Activated T-helper 2 cell treated with anti-CD3 and anti-CD28 coated beads, Interferon-gamma antibody, Interleukin-2, Interleukin-4, amounts not matched to agents 10 μg/mL and 5 μg/mL and 100 μg/mL, durations not matched to agents 14 hours and 24 hours and 36 hours (primary cell): ENCODE measurements around the gene FYCO1. TPM values are rescaled to one million over a fixed set of nuclear protein-coding genes. Genes with fewer than 3 reads are reported as not detected.

Source experiments
- DNase-seq: peaks from one replicate; pipeline ENCODE4 v3.0.0; 2021; ENCODE audit warnings: low spot score
- H3K27ac Mint-ChIP-seq: one replicate; pipeline ENCODE4 v1.8.0; 2021; ENCODE audit warnings: mixed read lengths
- H3K27me3 Mint-ChIP-seq: one replicate; pipeline ENCODE4 v1.8.0; 2021; ENCODE audit warnings: low read depth, mixed read lengths
- H3K36me3 Mint-ChIP-seq: one replicate; pipeline ENCODE4 v1.8.0; 2021; ENCODE audit warnings: low read depth, mixed read lengths
- H3K4me1 Mint-ChIP-seq: one replicate; pipeline ENCODE4 v1.8.0; 2021; ENCODE audit warnings: low read depth, mixed read lengths
- H3K4me3 Mint-ChIP-seq: one replicate; pipeline ENCODE4 v1.8.0; 2021; ENCODE audit warnings: low read depth, mild to moderate bottlenecking, moderate library complexity, mixed read lengths
- H3K9me3 Mint-ChIP-seq: one replicate; pipeline ENCODE4 v1.8.0; 2021; ENCODE audit warnings: mixed read lengths
- intact Hi-C: fragments of 100-400 bp; cut with micrococcal nuclease; formaldehyde crosslinking; loops from one replicate; pipeline ENCODE4 v1.15.1; 2023
- total RNA-seq: library from RNA; stranded (reverse); gene quantifications from 2 replicates; pipeline ENCODE4 v1.2.3, GENCODE V29; 2022

FYCO1 gene
- total RNA-seq, 1 donor from 2014 or later: 20.2 TPM

DNA sequence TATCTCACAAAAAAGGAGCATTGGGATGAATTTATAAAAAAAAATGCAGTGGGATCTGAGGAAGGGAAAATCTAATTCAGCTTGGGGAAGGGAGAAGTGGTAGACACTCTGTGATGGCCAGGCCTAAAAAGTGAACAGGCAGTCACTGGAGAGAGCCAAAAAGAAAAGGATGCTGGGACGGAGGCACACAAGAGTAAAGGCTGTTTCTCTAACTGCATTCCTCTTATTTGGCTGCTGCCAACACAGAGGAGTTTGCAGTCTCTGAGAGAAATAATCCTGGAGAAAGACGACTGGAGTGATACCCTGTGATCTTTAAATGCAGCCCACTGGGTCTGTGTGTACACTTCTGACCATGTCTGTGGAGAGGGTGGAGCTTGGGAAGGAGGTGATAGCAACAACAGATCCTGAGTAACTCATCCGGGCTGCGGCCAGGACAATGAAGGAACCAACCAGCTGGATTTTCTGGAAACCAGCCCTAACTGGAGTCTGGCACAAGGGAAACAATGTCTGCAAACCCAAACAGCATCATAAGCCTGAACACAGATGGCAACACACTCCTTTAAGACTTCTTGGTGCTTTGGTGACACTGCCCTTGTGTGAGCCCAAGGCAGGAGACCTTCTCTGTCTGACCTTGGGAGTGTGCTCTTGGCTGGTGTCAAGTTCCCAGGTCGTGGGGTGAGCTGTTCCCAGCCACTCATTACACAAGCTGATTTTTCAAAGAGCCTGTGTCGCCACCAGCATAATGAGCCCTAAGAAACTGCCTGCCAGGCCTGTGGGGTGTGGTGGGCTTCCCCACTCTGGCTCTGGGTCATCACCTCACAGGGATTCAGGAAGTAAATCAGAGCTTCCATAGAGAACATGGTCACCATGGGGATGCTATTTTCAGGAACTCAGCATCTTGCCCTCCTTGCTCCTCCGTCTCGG lies 8.0 kb downstream of the FYCO1 start:
- Mint-ChIP-seq H3K9me3 (no peaks in the 10 kb centered on the region), H3K36me3 (peaks cover 73% of the 10 kb centered on the region), H3K27ac (peak overlapping the region; percentile 76), H3K4me3 (no peak overlapping the region), H3K4me1 (peaks cover 66% of the 10 kb centered on the region), H3K27me3 (no peaks in the 10 kb centered on the region)
- no peak for DNase-seq
- intact Hi-C loops: loop anchor here (1.0 kb wide), 1 partner anchor 7 kb away; no protein-coding TSS in a partner anchor

DNA sequence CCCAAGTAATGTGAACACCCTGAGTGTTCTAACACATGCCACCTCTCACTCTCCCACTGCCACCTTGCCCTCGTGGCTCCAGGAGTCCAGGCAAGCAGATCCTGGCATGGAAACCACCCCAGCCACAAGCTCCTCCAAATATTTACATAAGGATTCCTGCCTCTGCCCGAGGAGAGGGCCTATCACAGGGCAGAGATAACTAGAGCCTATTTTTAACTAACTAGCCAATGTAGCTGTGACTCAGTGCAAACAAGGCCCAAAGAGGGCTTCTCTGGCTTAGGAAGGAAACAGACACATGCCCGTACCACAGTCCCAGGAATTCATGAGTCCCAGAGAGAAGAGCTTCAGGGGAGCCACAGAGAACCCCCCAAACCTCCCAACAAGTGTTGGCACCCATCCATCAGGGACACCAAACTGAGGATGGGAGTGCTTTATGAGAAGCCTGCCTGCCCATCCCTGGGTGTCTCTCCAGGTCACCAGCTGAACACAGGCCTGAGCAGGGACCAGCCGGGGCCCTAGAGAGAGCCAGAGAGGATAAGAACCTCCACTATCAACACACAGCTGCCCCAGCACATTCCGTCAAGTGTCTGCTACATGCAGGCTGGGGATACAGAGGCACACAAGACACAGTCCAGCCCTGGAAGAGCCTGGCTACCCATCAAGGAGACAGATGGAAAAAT lies 9.2 kb downstream of the FYCO1 start:
- intact Hi-C loops: no loop called here
- H3K9me3 Mint-ChIP-seq: no peaks in the 10 kb centered on the region
- H3K4me1 Mint-ChIP-seq: peaks cover 59% of the 10 kb centered on the region
- no peaks in the 10 kb centered on the region for H3K27me3 Mint-ChIP-seq
- no peak overlapping the region for H3K4me3 Mint-ChIP-seq
- peaks cover 73% of the 10 kb centered on the region for H3K36me3 Mint-ChIP-seq
- peak overlapping the region; percentile 44 for H3K27ac Mint-ChIP-seq
- DNase-seq: no peak

DNA sequence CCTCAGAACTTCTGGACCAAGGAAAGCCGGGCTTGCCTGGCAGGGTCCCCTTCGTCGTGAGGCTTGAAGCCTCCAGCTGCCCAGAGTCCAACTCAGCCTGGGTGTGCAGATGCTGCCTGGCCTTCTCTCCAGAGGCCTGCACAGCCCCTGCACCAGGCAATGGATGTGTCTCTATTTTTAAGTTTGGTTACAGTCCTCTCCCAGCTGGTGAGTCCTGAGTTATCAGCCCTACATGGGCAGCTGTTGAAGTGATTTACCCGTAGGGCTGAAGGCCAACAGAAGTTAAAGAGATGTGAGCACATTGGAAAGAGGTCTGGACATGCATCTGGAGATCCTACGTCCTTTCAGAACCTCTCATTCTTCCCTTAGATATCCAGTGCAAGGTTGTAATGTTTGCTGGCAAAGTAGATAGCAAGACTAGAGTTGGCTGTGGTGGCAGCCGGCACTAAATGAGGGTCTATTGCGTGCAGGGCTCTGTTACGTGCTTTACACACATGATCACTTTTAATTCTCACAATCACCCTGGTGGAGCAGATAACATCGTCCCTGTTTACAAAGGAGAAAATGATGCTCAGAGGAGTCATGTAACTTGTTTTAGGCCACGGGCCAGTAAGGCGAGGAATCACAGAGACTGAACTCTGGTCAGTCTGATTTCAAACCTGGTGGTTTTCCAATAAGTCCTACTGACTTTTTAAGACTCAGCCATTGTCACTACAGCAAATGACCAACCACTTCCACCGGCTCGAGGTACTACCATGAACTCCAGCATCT lies 9.9 kb downstream of the FYCO1 start:
- Mint-ChIP-seq H3K9me3 (no peaks in the 10 kb centered on the region), H3K4me3 (no peak overlapping the region), H3K4me1 (peaks cover 62% of the 10 kb centered on the region), H3K27me3 (no peaks in the 10 kb centered on the region), H3K36me3 (peaks cover 75% of the 10 kb centered on the region), H3K27ac (peak overlapping the region; percentile 44)
- no peak for DNase-seq
- intact Hi-C loops: no loop called here

DNA sequence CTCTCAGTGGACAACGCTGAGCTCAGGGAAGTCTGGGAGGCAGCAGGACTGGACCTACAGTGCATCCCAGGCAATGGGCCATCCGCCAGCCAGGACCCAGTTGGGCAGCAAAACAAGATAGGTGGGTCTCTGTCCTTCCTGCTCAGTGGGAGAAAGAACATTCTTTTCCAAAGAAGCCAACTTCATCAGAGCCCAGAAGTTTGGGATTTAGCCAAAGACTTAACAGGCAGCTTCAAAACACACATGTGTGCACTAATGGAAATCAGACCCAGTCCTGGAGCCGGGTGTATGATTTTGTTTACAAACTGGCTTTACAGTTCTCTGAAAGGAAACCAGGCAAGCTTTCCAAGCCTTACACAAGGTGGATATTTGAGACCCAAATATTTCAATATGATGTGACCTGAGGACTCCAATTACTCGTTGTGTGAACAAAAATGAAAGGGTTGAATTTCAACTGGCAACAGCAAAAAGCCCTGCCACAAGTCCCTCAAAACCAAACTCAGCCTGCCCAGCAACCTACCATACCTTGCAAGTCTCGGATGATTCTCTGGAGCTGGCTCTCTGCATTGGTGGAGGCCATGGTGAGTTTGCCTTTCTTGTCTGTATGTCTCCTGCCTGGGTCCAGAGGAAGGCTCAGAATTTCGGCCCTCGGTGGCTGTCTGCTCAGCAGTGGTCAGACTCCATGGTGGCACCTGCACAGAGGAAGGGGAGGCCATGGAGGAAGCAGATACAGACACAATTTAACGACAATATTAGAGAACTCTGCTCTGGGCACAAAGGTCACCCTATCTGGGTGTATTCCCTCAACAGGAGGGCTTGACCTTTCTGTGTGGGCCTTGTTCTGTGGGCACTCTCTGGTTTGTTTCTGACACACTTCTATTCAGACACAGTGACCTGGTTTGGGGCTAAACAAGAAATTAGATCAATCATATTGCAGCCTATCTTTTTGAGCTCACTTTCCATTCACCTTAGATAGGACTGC lies 11.0 kb downstream of the FYCO1 start:
- Mint-ChIP-seq H3K27ac (peak overlapping the region; percentile 22), H3K36me3 (peaks cover 75% of the 10 kb centered on the region), H3K4me3 (no peak overlapping the region), H3K9me3 (no peaks in the 10 kb centered on the region), H3K27me3 (no peaks in the 10 kb centered on the region), H3K4me1 (peaks cover 61% of the 10 kb centered on the region)
- no peak for DNase-seq
- intact Hi-C loops: no loop called here

GRCh38 chr3:45983770-45984169 lies 11.9 kb downstream of the FYCO1 start:
- intact Hi-C loops: no loop called here
- DNase-seq: no peak

GRCh38 chr3:45981346-45982074 lies 14.1 kb downstream of the FYCO1 start:
- peaks cover 60% of the 10 kb centered on the region for H3K4me1 Mint-ChIP-seq
- peaks cover 81% of the 10 kb centered on the region for H3K36me3 Mint-ChIP-seq
- DNase-seq: no peak
- peak overlapping the region; percentile 91 for H3K27ac Mint-ChIP-seq
- peaks cover 4% of the 10 kb centered on the region for H3K9me3 Mint-ChIP-seq
- H3K27me3 Mint-ChIP-seq: no peaks in the 10 kb centered on the region
- intact Hi-C loops: loop anchor here (1.0 to 2.0 kb wide), 4 partner anchors 12 to 38 kb away; partner anchors contain the start of gene CXCR6
- peak overlapping the region; percentile 60 for H3K4me3 Mint-ChIP-seq

More at GRCh38 chr3:45983770-45984169, 11.9 kb downstream of the FYCO1 start:
- Mint-ChIP-seq H3K36me3 (peaks cover 77% of the 10 kb centered on the region), H3K27ac (no peak overlapping the region), H3K4me3 (no peak overlapping the region), H3K9me3 (no peaks in the 10 kb centered on the region), H3K4me1 (peaks cover 60% of the 10 kb centered on the region), H3K27me3 (no peaks in the 10 kb centered on the region)

DNA sequence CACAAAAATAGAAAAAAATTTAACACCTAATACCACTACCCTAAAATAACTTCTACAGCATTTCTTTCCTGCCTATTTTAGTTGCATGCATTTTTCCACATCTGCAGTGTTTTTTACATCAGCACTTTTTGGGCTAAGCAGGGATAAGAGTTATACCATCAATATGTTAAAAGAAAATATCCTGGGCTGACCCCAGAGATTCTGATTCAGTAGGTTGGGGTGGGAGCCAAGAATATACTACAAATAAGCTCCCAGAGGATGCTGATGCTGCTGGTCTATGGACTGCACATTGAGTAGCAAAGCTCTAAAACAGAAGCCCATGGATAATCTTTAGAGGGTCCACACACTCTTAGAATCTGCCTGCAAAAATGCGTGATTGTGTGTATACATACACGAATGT lies 14.8 kb downstream of the FYCO1 start:
- intact Hi-C loops: loop anchor here (1.0 to 2.0 kb wide), 6 partner anchors 7 to 84 kb away; partner anchors contain the start of gene CXCR6
- Mint-ChIP-seq H3K4me3 (peak overlapping the region; percentile 60), H3K27me3 (no peaks in the 10 kb centered on the region), H3K36me3 (peaks cover 86% of the 10 kb centered on the region), H3K4me1 (peaks cover 63% of the 10 kb centered on the region), H3K9me3 (peaks cover 4% of the 10 kb centered on the region), H3K27ac (peak overlapping the region; percentile 91)
- DNase-seq: no peak

GRCh38 chr3:45980229-45980813 lies 15.3 kb downstream of the FYCO1 start:
- no peaks in the 10 kb centered on the region for H3K27me3 Mint-ChIP-seq
- intact Hi-C loops: loop anchor here (1.0 to 2.0 kb wide), 3 partner anchors 8 to 85 kb away; no protein-coding TSS in a partner anchor
- DNase-seq: no peak
- peaks cover 63% of the 10 kb centered on the region for H3K4me1 Mint-ChIP-seq
- H3K9me3 Mint-ChIP-seq: peaks cover 4% of the 10 kb centered on the region
- H3K36me3 Mint-ChIP-seq: peaks cover 91% of the 10 kb centered on the region
- peak overlapping the region; percentile 70 for H3K27ac Mint-ChIP-seq
- peak overlapping the region; percentile 39 for H3K4me3 Mint-ChIP-seq

GRCh38 chr3:45979378-45979777 lies 16.2 kb downstream of the FYCO1 start:
- H3K27ac Mint-ChIP-seq: peak overlapping the region; percentile 70
- peaks cover 66% of the 10 kb centered on the region for H3K4me1 Mint-ChIP-seq
- H3K36me3 Mint-ChIP-seq: peaks cover 92% of the 10 kb centered on the region
- peaks cover 4% of the 10 kb centered on the region for H3K9me3 Mint-ChIP-seq
- intact Hi-C loops: loop anchor here (5.0 kb wide), 1 partner anchor 287 kb away; no protein-coding TSS in a partner anchor
- no peaks in the 10 kb centered on the region for H3K27me3 Mint-ChIP-seq
- DNase-seq: no peak
- H3K4me3 Mint-ChIP-seq: peak overlapping the region; percentile 42

DNA sequence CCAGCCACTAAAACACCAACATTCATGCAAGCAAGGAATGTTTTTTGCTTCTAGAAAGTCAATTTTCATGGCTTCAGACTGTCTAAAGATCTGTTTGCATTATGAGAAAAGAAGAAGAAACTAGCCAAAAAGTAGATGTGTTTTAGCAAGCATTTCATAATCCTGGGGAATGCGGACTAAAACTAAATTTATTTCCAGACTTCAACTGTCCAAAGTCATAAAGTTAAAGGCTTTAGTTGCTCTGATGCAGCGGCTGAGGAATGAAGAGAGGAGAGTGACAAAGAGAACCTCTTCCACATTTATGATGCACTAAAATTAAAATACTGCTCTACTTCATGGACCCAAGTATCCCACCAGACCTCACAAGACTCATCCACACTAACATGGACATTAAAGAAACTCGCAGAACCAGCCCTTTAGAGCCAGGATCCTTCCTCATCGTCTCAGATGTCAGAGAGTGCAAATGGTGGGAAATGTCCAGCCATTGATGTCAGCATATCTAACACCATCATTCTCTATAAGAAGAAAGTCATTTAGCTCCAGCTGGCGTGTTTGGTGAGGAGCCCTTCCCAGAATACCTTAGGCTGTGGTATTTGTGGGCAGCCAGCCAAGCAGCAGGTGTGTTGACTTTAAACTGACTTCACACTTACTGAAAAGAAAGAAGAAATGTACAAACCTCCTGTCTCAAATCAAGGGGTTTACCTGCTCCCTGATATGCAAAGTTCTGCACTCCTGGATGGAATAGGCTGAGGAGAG lies 17.4 kb downstream of the FYCO1 start:
- intact Hi-C loops: loop anchor here (5.0 kb wide), 1 partner anchor 286 kb away; no protein-coding TSS in a partner anchor
- Mint-ChIP-seq H3K27ac (peak overlapping the region; percentile 98), H3K9me3 (peaks cover 4% of the 10 kb centered on the region), H3K4me3 (peak overlapping the region; percentile 81), H3K36me3 (peaks cover 92% of the 10 kb centered on the region), H3K4me1 (peaks cover 74% of the 10 kb centered on the region), H3K27me3 (no peaks in the 10 kb centered on the region)
- DNase-seq: peak; percentile 58
